Ovary (tissue), 9 donors: ENCODE results near the gene STX4. TPM values are rescaled to one million over a fixed set of nuclear protein-coding genes. Genes with fewer than 3 reads are reported as not detected.

Experiments
- DNase-seq, 5 donors: peaks; one replicate each; pipeline ENCODE4 v3.0.0-alpha.2; 2019 to 2020
- H3K27ac ChIP-seq, 2 donors: fragments of 200-600 bp; one replicate each; pipeline versions ENCODE4 v1.5.1 to v1.8.0; 2019 to 2022
- H3K27me3 ChIP-seq: fragments of 200-600 bp; one replicate; pipeline ENCODE4 v1.8.0; 2022
- H3K36me3 ChIP-seq: fragments of 200-600 bp; sonication (generic); one replicate; pipeline ENCODE4 v1.5.1; 2019
- H3K4me1 ChIP-seq: one replicate; pipeline ENCODE4 v1.8.1; 2013; ENCODE audit warnings: mild to moderate bottlenecking, moderate library complexity; ENCODE audit not compliant: insufficient read depth
- H3K4me3 ChIP-seq: fragments of 200-600 bp; sonication (generic); one replicate; pipeline ENCODE4 v1.5.1; 2017
- H3K9me3 ChIP-seq, 2 donors: fragments of 200-600 bp in 1 of 2; sonication (generic) in 1 of 2; one replicate each; pipeline versions ENCODE4 v1.5.1 to v1.8.1; 2013 to 2019; ENCODE audit warnings: mild to moderate bottlenecking in 1 of 2, moderate library complexity in 1 of 2
- CTCF ChIP-seq, 3 donors: fragments of 450-650 bp in 2 of 3; fragments of 200-600 bp in 1 of 3; IDR thresholded peaks; one replicate each; pipeline versions ENCODE4 v1.5.1 to v1.8.0; 2016 to 2022; ENCODE audit warnings: antibody characterized with exemption in 3 of 3, mild to moderate bottlenecking in 1 of 3
- EP300 ChIP-seq: sonication (generic); formaldehyde crosslinking; IDR thresholded peaks from one replicate; pipeline ENCODE4 v1.6.1; 2017; ENCODE audit warnings: antibody characterized with exemption
- POLR2A ChIP-seq: fragments of 450-650 bp; IDR thresholded peaks from one replicate; pipeline ENCODE4 v1.6.1; 2017; ENCODE audit warnings: antibody characterized with exemption, mild to moderate bottlenecking, moderate library complexity
- WGBS, 3 donors: extraction: QIAGEN DNeasy Blood & Tissue Kit in 1 of 3; methylation state at CpG; one replicate each; pipeline versions ENCODE4 v1.1.5 to v1.1.7; 2013 to 2017; 5-methylcytosine and 5-hydroxymethylcytosine counted together
- intact Hi-C, 4 donors: fragments of 100-400 bp; cut with DNase I; formaldehyde crosslinking; loops; one replicate each; pipeline versions ENCODE4 v1.11.0 to v1.15.1; 2022 to 2023
- polyA plus RNA-seq, 2 donors: library from polyadenylated mRNA; stranded (reverse); fragments of 200-250 nt in 1 of 2; fragments of 350-450 nt in 1 of 2; fragmentation: Illumina TruSeq in 1 of 2; extraction: RNeasy Lipid Tissue Mini Kit (QIAGEN cat#74804) in 1 of 2; gene quantifications; one replicate each; pipeline ENCODE4 v1.2.3, GENCODE V29; 2013 to 2014
- total RNA-seq, 7 donors: library from RNA; depleted of rRNA in 2 of 7; stranded (reverse); fragments of >200 nt in 2 of 7; fragmentation: NEBNext Ultra II Directional in 3 of 7; extraction: Animal tissue kit (Norgen Biotek cat#: 25700) in 3 of 7; gene quantifications; one replicate each; pipeline versions ENCODE4 v1.1.0 to v1.2.4, GENCODE V29; 2016 to 2023
- donor health status: DM: no; HTN: no; CAD: no; lungs with moderate emphysema.
- donor health status: DM: no; HTN: no; CAD: no.
- donor health status: Bipolar disorder and iron deficiency.
- donor health status: DM: yes; HTN: yes; CAD: no.
- donor health status: DM: no; HTN: no; CAD: no.
- donor health status: DM: yes; HTN: yes; CAD: no.

STX4 gene
- total and polyA plus RNA-seq, 9 donors: 26.2 to 73.8 (median 53.8) TPM

- no peak overlapping the region for H3K4me3 ChIP-seq
- H3K4me1 ChIP-seq: peaks cover 8% of the 10 kb centered on the region
- no peaks in the 10 kb centered on the region for H3K9me3 ChIP-seq
- intact Hi-C loops: loop anchor here in 1 of 4 donors (5.0 to 10.0 kb wide), 2 partner anchors 37 to 195 kb away; partner anchors contain the start of gene FUS
- 63 to 77% (median 75%) methylated on average over 11 to 12 of the region's 12 CpGs for WGBS, 3 donors
- DNase-seq: no peak
- H3K27me3 ChIP-seq: no peaks in the 10 kb centered on the region
- TF ChIP-seq POLR2A: no peak
- TF ChIP-seq CTCF (IDR thresholded peaks at IDR 0.05): no peak
- no peak for TF ChIP-seq EP300
- no peaks in the 10 kb centered on the region for H3K36me3 ChIP-seq
- H3K27ac ChIP-seq: no peak overlapping the region
Measured at GRCh38 chr16:30990105-30990504, 43.3 kb upstream of the STX4 start.

- WGBS, 3 donors: 71 to 82% (median 80%) methylated on average over 8 of the region's 8 CpGs
- intact Hi-C loops: loop anchor here in 1 of 4 donors (5.0 to 10.0 kb wide), 2 partner anchors 36 to 194 kb away; partner anchors contain the start of gene FUS
- H3K27ac ChIP-seq: no peak overlapping the region
- no peaks in the 10 kb centered on the region for H3K9me3 ChIP-seq
- no peak overlapping the region for H3K4me3 ChIP-seq
- no peaks in the 10 kb centered on the region for H3K36me3 ChIP-seq
- H3K4me1 ChIP-seq: peaks cover 2% of the 10 kb centered on the region
- no peaks in the 10 kb centered on the region for H3K27me3 ChIP-seq
- DNase-seq: no peak
- no peak for TF ChIP-seq CTCF (IDR thresholded peaks at IDR 0.05)
Measured at GRCh38 chr16:30991052-30991451, 42.3 kb upstream of the STX4 start.

GRCh38 chr16:30992276-30992780 is 41.0 kb upstream of the STX4 start:
- no peak for DNase-seq
- Histone ChIP-seq H3K27ac (no peak overlapping the region), H3K36me3 (no peaks in the 10 kb centered on the region), H3K4me1 (peaks cover 2% of the 10 kb centered on the region), H3K27me3 (no peaks in the 10 kb centered on the region), H3K4me3 (no peak overlapping the region), H3K9me3 (no peaks in the 10 kb centered on the region)
- 79 to 85% (median 84%) methylated on average over 21 of the region's 21 CpGs for WGBS, 3 donors
- no peak for TF ChIP-seq POLR2A
- TF ChIP-seq EP300: no peak
- no peak for TF ChIP-seq CTCF (IDR thresholded peaks at IDR 0.05)
- intact Hi-C loops: loop anchor here in 1 of 4 donors (5.0 to 10.0 kb wide), 2 partner anchors 35 to 192 kb away; partner anchors contain the start of gene FUS

GRCh38 chr16:30992931-30993816 is 40.2 kb upstream of the STX4 start:
- TF ChIP-seq POLR2A: no peak
- no peak for TF ChIP-seq EP300
- TF ChIP-seq CTCF (IDR thresholded peaks at IDR 0.05): no peak
- peaks cover 10% of the 10 kb centered on the region for H3K4me1 ChIP-seq
- intact Hi-C loops: loop anchor here in 1 of 4 donors (5.0 to 10.0 kb wide), 2 partner anchors 34 to 192 kb away; partner anchors contain the start of gene FUS
- H3K36me3 ChIP-seq: no peaks in the 10 kb centered on the region
- H3K9me3 ChIP-seq: no peaks in the 10 kb centered on the region
- H3K27me3 ChIP-seq: no peaks in the 10 kb centered on the region
- H3K4me3 ChIP-seq: no peak overlapping the region
- WGBS, 3 donors: 79 to 84% (median 81%) methylated on average over 29 of the region's 29 CpGs
- no peak overlapping the region for H3K27ac ChIP-seq
- DNase-seq: no peak
